Endometrial microvascular endothelial cells (primary cell): ENCODE data around the gene ETV3. TPM values are rescaled to one million over a fixed set of nuclear protein-coding genes. Genes with fewer than 3 reads are reported as not detected.
"Not testable (repeated sequence)": the region's sequence is repeated elsewhere in the genome, so short reads cannot be mapped to it uniquely, and the experiment has no call there.

ENCODE experiments used
- in situ Hi-C: cut with HindIII; loops from 2 replicates; pipeline ENCODE4 v1.10.0; 2017; ENCODE audit warnings: low sequenced_read_pairs, low pct_unique_long_range_greater_than_20kb; ENCODE audit errors: inconsistent ontology term
- total RNA-seq: library from RNA; depleted of rRNA; stranded (reverse); fragments of >200 nt; gene quantifications from one replicate; pipeline ENCODE4 v1.2.3, GENCODE V29; 2015; ENCODE audit errors: inconsistent ontology term

The ETV3 gene
- 7.4 TPM for total RNA-seq

DNA sequence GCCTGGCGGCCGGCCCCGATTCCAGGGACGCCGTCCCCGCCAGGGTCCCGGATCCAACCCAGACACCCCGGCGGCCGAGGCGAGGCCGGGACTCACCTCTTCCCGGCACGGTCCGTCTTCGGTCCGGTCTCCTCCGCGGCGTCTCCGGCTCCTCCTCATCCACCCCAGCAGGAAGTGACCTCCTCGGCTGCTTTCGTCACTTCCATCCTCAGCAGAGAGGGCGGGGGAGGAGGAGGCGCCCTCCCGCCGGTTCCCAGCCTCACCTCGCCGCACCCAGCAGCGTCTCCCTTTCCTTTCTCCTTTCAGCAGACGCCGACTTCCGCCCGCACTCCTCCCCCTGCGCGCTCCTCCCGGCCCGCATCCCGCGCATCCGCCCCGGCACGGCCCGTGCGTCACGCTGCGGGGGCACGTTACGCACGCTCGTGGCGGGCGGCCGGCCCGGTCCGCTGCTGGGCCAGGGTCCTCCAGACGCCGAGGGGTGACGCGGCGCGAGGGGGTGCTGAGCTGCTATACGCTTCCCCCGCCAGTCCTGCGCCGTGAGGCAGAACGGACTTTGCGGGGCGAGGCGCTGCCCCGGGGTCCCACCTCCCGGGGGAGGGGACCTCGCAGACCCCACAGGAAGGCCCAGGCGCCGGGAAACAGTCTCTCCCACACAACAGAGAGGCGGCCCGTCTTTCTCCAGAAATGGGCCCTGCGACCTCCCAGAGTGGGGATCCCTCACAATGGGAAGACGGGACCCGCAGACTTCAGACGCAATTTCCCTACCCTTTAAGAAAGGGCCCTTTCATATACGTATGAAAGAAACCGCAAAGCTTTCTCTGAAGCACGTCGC is at the start of gene ETV3:
TSS of gene ETV3 (minus strand) at position 176 of the 832 bp plus-strand sequence. CDS start 2,043 bp downstream, outside the sequence.
- in situ Hi-C loops: no loop called here

DNA sequence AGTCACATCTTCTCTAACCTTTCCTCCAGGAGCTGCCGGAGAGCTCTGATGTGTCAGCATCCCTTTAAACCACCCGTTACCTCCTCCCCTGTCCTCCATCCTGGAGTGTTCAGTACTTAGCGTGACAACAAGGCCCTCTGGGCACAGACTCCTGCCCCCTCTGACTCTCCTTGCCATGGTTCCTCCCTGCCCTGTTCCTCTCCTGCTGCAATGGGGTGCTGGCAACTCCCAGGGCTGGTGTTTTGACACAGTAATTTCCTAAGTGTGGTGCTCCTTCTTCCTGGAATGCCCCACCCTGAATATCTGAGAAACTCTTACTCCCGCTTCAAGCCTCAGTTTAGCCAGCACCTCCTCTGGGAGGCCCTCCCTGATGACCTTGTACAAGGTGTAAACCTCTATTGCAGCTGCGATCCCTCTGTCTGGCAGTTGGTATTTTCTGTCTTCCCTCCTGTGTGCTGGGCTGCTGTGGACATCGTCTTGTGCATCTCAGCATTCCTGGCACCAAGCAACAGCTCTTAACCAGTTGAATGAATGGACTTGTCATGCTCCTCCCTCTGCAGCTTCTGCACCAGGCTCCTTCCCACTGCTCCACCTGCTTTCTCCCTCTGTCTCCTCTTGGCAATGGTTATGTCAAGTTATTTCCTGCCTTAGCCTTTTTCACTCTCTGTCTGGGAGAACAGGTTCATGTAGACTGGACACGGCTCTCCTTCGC is 48.2 kb upstream of the ETV3 start:
- in situ Hi-C loops: no loop called here

DNA sequence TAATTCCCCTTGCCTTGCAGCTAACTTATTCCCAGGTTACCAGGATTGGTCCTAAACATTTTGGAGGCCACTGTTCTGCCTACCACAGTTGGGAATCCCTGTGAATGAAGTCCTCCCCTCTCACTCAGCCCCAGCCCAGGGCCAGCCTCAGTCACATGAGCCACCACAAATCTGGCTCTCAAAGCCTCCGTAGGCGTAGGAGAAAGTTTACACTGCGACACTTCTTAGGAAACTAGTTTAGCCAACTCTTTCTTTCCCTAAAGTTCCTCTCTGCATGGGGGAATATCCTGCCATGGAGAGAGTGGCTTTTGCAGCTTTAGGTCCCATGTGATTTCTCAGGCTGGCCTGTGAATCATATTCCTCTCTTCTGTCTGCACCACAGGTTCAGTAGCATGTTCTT is 45.7 kb upstream of the ETV3 start:
- in situ Hi-C loops: no loop called here

DNA sequence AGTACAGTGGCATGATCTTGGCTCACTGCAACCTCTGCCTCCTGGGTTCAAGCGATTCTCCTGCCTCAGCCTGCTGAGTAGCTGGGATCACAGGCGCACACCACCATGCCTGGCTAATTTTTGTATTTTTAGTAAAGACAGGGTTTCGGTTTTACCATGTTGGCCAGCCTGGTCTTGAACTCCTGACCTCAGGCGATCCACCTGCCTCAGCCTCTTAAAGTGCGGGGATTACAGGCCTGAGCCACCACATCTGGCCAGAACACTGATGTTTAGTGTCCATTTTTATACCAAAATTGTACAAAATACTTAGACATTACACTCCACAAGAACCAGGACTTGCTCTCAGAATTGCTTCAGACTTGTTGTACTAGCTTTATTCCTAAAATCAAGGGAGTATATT is 44.2 kb upstream of the ETV3 start:
- in situ Hi-C loops: not testable (repeated sequence)

DNA sequence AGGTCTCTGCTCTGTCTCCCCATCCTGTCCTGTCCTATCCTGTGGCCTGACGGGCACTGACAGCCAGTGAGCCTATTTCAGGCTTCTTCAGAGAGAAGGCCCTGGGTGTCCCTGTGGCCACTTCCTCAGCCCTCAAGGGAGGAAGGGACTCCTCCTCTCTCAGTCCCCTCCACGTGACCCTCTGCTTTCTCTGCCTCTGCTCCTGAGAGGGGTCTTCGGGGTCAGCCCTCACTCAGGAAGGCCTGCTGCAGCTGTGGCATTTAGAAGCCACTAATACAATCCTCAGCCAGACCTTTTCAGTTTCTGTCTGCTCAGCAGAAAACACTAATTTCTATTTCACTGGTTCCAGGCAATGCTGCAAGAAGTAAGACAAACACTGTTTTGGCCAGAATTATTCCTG is 43.6 kb upstream of the ETV3 start:
- in situ Hi-C loops: no loop called here

DNA sequence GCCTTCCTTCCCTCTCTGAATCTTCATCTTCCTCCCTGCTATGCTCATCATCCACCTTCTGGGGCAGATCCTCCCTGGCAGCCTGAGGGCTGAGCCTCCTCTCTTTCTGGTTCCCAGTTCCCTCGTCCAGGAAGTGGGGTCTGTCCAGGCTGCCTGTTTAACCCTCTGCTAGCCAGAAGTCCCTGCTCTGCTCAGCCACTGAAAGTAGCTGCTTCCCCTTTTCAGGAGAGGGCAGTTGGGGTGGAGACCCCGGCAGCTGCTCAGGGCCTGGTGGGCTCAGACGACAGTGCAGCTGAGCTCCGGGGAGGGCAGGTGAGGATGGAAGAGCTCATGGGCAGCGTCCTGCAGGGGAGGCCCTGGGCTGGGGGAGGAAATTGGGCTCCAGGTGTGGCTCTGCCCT is 43.1 kb upstream of the ETV3 start:
- in situ Hi-C loops: no loop called here

DNA sequence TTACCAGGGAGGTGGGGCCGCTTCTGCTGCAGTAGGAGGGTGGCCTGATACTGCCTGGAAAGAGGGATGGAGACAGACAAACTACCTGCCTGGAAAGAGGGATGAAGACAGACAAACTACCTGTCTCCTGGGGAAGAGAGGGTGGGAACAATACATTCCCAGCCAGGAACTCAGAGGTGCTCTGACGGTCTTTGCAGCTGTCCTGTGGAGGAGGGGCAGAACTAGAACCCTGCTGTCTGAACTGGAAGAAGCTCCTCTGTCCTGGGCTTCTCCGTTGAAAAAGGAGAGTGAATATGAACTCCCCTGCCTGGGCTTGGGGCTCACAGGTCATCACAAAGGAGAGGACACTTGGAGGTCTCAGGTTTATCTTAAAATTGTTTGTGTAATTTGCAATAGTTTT is 40.3 kb upstream of the ETV3 start:
- in situ Hi-C loops: no loop called here

DNA sequence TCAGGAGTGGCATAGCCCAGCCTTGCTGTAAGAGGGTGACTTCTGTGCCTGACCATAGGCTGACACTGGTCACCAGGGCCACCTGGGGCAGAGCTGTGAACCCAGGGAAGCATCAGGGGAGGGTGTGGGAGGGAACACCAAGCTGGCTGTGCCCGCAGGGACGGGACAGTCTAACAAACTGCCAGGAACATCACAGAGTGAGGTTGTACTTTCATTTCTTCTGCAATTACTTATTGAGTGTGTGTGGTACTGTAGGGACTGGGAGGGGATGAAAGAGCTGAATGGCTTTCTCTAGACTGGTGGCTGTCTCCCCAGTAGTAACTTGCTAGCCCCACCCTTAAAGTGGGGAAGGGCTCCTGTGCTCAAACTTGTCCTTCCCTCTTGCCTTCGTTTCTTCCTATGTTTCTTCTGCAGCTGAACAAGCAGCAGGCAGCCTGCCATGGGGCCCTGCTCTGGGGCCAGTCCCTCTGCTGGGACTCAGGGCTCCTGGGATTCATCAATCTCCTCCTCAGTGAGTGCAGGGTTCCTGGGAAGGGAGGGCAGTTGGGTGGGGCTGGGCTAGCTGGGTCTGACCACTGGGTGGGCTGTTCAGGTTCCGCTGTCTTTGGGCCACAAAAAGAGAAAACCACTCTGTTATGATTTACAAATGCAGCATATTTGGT is 39.7 kb upstream of the ETV3 start:
- in situ Hi-C loops: no loop called here

DNA sequence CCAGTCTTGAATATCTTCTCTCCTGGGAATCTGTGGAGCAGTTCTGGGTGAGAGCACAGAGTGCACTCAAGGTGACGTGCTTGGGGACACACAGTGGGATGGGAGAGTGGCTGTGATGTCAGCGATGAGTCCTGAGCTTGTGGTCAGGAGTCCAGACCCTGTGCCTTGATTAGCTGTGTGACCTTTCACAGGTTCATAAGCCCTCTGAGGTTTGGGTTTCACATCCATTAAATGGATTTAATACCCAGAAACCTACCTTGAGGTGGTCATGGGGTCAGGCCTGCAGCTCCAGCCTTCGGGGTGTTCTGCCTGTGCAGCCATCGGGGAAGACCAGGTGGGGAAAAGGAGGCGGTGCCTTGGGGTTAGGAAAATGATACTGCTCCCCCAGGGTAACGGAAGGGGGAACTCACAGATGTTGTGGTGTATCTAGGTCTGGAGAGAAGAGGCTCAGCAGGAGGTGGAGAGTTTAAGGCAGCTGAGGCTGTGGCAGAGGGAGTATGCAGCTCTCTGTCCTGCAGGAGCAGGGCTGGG is 38.5 kb upstream of the ETV3 start:
- in situ Hi-C loops: no loop called here

DNA sequence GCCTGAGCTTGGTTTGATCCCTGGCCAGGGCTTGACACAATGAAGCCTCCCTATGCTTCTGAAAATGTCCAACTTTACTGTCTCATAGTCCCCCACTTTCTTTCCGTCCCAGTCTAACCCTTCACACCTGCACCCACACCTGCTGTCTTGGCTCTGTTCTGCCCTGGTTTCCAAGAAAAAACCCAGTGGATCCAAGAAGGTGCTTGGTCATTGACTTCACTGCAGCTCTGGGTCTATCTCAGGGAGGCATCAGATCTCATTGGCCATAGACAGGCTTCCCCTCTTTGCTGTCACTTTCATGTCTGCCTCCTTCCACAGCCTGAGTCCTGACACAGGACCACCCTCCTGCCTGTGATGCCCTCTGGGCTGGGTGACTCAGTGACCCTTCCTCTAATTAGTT is 37.8 kb upstream of the ETV3 start:
- in situ Hi-C loops: no loop called here

DNA sequence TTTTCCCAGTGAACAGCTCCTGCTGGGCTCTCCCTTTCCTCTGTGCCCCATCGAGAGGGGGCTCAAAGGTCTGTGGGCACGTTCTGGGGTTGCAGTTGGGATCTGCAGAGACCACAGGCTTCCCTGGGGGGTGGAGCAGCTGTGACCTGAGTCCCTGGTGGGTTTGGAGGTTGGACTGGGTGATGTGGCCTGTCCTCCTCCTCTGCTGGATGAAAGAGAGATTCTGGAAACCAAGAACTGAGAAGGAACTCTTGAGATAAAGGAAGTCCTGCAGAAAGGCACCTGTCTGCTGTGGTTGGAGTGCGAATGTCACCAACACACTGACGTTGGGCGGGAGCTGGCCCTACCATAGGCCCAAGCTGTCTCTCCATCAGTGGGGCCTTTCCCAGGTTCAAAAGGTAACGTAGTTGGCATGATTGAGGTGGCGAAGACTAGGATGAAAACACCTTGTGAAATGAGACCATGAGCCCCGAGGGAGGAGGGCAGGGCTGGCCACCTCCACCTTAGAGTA is 35.8 kb upstream of the ETV3 start:
- in situ Hi-C loops: no loop called here

DNA sequence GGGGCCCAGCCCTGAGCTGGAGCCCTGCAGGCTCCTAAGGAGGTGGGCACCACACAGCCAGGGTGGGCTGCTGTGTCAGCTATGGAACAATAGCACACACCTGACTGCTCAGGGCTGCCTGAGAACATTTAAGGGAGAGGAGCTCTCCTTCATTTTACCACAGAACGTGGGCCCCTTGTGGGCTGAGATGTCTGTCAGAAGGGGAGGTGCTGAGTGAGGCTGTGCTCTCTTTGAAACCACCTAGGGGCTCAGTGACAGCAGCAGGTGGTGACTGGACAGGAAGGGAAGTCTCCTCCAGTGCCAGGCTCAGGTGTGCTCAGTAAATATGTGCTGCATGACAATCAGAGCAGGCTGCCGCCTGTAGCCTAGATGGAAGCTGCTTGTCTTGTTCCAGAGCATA is 35.0 kb upstream of the ETV3 start:
- in situ Hi-C loops: not testable (repeated sequence)

DNA sequence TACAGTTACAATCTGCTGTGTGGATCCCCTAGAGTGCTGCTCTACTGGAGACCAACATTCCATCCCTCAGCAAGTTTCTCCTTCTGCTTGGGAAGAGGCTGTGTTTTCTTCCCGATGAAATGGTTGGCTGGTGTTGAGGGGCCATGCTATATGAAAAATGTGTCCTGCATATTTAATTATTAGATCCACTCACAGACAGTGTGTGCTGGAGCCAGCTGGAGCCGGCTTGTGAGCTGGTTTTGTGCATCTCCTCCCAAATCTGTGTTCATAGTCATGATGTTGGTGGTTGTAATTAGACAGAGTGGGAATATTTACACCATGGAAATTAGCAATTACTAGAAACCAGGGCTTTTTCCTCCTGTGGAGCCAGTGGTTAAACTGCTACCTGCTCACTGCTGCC is 34.4 kb upstream of the ETV3 start:
- in situ Hi-C loops: not testable (repeated sequence)

DNA sequence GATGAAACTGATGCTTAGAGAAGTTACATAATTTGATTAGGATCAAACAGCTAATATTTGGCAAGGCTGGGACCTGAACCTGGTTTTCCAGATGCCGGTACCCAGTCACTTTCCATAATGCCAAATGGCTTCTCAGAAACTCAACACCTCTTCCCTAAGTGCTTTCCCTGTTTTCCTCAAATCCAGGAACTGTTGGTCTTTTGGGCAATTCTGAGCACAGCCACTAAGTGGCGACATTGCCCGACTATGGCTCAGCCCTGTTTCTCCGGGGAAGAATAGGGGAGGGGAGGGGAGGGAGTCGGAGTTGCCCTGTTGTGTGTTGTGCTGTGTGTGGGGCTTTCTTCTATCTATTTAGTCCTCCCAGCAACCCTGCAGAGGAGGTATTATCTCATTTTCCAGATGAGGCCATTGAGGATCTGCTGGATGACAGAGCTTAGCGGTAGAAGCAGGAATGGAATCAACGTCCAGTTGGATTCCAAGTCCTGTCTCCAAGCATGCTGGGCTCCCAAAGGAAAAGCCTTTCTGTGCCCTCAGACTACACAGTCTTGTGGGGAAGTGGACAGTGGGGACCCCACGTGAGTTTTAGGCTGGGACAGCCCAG is 33.8 kb upstream of the ETV3 start:
- in situ Hi-C loops: not testable (repeated sequence)

DNA sequence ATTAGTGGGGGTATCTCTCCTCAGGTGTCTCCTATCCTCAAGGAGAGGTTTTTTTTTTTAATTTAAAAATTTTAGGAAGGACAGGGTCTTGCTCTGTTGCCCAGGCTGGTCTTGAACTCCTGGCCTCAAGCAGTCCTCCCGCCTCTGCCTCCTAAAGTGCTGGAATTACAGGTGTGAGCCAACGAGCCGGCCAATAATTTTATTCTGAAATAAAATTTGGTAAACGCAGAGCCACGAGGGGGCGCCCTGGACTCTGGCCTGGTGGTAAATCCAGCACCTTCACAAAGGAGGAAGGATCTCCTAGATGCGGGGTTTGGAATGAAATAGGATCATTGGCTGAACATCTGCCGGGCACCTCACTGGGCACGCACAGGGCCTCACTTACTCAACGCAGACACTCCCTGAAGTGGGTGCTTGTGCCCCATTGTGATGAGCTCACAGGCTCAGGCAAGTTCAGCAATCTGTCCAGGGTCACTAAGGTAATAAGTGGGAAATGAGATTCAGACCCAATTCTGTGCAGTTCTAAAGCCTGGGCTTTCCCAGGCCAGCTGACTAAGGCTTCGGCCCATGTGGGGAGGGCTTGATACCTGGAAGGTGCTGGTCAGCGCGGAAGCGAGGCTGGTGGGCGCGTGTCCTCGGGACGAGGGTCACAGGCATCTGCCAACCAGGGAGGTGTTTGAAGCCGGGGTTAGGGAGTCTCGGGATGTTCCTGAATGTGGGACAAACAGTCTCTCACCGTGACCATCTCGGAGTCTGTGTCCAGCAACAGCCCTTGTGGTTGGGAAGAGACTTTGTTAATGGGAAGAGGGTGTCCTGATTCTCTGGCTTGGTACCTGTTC is 32.7 kb upstream of the ETV3 start:
- in situ Hi-C loops: no loop called here

DNA sequence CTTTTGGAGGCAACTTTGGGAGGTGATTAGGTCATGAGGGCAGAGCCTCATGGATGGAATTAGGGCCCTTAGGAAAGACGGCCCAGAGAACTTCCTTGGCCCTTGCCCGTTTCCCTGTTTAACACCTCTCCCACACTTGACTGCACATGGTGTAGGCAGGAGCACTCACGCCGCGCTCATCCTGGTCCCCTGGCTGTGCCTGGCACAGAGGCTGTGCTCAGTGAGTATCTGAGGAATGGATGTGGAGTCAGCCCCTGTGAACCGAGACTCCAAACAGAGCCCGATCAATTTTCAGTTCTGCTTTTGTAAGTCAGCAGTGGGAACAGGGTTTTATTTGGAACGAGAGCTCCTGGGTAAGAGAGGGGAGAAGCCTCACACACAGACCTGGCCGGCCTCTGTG is 29.8 kb upstream of the ETV3 start:
- in situ Hi-C loops: no loop called here

DNA sequence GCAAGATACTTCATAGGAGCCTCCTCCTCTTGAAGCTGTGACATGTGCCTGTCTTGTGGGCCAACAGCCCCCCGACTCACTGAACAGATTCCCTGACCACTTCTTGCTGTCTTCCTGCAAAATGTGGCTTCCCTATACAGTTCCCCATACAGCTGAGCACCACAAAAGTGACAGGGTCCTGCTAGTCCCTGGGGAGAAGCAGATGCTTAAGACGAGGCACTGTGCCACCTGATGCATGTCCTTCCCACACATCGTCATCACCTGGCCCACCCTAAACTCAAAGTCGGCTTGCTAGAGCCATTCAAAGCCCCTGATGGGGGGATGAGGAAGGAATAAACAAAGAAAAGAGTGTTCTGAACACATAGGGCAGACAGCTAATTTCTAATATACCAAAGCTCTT is 29.2 kb upstream of the ETV3 start:
- in situ Hi-C loops: no loop called here

DNA sequence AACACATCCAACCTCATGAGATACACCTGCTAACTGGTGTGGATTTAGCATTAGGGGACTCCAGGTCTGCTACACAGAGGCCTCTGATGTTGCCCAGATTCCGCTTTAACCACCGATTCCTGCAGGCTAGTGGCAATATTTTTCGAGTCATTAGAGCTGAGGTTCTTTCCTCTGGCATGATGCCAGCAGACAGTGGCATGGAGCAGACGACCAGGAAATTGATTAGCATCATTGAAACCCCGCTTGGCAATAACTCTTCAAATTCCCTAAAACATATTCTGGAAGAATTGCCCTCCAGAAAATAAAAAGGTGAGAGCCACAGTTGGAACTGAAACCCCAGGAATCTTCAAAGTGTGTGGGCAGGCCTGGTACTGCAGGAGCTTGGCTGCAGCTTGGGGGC is 28.4 kb upstream of the ETV3 start:
- in situ Hi-C loops: no loop called here
